H1 (cell line): Measurements from ENCODE around the gene TBC1D24. TPM values are rescaled to one million over a fixed set of nuclear protein-coding genes. Genes with fewer than 3 reads are reported as not detected.

Experiments
- RNF2 ChIP-seq: fragments of 200-900, 300-1000 bp; sonication (generic); IDR thresholded peaks from 2 replicates; pipeline ENCODE4 v1.7.1; 2016; ENCODE audit warnings: borderline replicate concordance, low read depth, mild to moderate bottlenecking, antibody characterized with exemption, low read length; ENCODE audit not compliant: poor library complexity, severe bottlenecking; ENCODE audit errors: missing control alignments
- polyA plus RNA-seq, 7 experiments: library from polyadenylated mRNA; depleted of rRNA in 3 of 7; stranded (reverse) in 5 of 7; unstranded in 2 of 7; fragments of >200 nt in 5 of 7; fragments of 200-250 nt in 2 of 7; gene quantifications; 1 replicate in 5 of 7; 2 replicates in 1 of 7; 4 replicates in 1 of 7; pipeline versions ENCODE4 v1.2.1 to v1.2.3, GENCODE V29; 2011 to 2013; ENCODE audit warnings: missing spikeins in 2 of 7, mixed read lengths in 2 of 7
- total RNA-seq: library from RNA; stranded (reverse); fragmentation: NEBNext Ultra II Directional; extraction: Animal tissue kit (Norgen Biotek cat#: 25700); gene quantifications from 2 replicates; pipeline ENCODE4 v1.2.1, GENCODE V29; 2021

Gene TBC1D24
- total and polyA plus RNA-seq, 2 of the 8 experiments (the other 6 are each of a cell fraction or from before 2014, with no cell fraction given): 8.7 to 21.5 TPM

GRCh38 chr16:2476741-2477140 lies 1.8 kb downstream of the TBC1D24 start (continued):
- TF ChIP-seq RNF2: no peak
